GM19239 (cell line): ENCODE data around the gene IGF2R.

Experiments used
- DNase-seq: peaks from one replicate; pipeline ENCODE4 v3.0.0; 2011; ENCODE audit warnings: low spot score; ENCODE audit not compliant: insufficient read length
- FAIRE-seq: peaks from 2 replicates; lab custom pipeline; 2011; peaks lifted over from hg19 to GRCh38; lab: Jason Lieb, UNC

The IGF2R gene

DNA sequence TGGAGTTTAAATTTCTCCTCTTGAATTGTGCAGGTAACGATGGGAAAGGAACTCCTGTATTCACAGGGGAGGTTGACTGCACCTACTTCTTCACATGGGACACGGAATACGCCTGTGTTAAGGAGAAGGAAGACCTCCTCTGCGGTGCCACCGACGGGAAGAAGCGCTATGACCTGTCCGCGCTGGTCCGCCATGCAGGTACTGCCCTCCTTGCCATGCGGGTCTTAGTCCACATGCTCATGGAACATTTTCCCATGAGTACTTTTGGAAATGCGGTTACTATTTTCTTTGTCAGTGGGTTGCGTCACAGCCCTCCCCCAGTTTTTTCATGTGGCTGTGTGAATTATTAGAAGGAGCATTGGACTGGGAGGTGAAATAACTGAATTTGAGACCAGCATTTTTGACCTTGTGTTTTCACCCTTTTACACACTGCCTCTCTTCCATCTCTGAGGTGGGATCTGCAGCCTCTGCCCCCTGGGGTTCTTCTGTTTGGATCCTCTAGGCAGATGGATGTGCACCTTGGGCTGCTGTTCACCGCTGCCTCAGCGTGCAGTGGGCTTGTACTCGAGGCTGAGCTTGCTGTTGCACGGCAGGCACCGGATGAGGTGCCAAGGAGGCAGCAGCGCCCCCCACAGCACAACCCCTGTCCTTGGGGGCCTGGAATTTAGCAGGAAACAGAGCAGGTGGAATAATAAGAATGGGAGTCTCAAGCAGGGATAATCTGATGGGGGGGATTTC lies 71.8 kb downstream of the IGF2R start:
- FAIRE-seq (no peak), DNase-seq (no peak)

DNA sequence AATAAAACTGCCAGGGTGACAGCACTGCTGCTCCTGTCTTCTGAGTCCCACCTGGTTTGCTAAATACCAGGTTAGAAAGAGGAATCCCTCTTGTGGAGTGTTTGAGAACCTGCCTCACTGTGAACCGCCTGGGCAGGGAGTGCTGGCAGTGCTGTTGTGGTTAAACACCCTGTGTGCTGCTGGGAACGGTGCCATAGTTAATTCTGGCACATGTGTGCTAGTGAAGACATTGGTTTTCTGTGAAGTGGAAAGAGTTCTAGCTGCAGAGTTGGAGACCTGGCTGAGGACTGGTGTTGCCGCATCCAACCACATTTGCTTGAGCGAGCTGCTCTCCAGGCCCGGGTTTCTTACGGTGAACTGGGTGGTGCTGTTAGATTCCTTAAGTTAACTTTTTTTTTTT lies 72.7 kb downstream of the IGF2R start:
- no peak for FAIRE-seq

DNA sequence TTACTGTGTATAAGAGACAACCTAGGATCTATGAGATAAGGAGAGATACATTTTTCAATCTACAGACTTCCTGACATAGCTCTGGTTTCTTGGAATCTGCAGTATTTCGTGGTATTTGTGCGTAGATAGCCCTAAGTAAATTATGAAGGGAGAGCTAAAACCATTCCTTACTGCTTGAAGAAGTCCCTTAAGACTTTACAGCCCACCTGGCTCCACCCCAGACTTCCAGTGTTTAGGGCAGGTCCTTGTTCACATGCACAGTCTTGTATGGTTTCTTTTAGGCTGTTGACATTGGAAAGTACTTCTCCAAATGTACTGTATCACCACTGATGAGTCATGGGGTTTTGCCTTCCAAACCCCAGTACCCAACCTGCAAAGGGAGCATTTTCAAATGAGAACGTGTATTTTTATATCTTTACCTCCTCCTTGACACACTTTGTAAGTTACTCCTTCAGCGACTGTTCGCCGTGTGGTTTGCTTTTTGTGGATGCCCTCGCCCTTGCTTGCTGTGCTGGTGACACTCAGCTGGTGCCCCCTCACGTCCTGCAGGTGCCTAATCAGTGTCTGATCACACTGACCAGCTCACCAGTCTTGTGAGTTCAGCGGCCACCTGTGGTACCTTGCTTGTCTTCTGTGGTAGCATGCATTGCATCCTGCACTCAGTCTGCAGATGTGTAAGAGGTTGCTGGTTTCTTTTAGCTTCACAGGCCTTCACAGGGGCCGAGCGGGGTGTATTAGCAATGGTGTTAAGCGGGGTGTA lies 73.3 kb downstream of the IGF2R start:
- DNase-seq (no peak), FAIRE-seq (no peak)

More for the DNA sequence above, 72.7 kb downstream of the IGF2R start:
- no peak for DNase-seq

DNA sequence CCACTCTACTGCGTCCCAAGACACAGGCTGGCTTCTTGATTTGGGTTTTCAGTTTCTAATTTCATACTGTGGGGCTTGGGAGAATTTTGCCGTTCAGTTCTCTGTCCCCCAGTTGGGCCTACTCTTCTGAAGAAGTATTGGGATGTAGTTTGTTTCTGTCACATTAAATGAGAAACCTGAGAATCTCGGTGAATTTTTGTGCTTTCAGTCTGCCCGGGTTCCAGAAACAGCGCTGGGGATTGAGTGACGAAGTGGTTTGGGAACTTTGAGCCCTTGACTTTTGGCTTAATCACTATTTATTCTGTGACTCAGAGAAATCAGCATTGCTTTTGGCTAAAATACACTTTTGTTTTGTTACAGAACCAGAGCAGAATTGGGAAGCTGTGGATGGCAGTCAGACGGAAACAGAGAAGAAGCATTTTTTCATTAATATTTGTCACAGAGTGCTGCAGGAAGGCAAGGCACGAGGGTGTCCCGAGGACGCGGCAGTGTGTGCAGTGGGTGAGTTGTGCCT lies 74.0 kb downstream of the IGF2R start:
- FAIRE-seq, result no peak
- no peak for DNase-seq

DNA sequence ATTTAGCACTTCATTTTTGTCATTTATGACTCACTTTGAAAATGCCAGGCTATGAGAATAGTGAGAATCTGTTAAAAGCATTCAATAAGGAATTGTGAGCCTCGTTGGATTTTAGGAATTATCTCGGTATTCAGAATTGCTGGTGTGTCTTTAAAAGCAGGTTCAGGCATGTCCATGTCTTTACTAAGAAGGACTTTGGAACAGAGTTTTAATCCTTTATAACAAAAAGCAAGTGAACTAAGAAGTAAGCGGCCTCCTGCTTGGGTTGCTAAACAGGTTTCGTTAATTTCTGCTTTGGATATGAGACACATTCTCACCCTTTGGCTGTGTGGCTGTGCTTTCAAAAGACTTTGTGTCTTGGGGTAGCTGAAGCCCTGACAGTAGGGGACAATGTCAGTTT lies 74.9 kb downstream of the IGF2R start:
- FAIRE-seq (no peak), DNase-seq (no peak)

DNA sequence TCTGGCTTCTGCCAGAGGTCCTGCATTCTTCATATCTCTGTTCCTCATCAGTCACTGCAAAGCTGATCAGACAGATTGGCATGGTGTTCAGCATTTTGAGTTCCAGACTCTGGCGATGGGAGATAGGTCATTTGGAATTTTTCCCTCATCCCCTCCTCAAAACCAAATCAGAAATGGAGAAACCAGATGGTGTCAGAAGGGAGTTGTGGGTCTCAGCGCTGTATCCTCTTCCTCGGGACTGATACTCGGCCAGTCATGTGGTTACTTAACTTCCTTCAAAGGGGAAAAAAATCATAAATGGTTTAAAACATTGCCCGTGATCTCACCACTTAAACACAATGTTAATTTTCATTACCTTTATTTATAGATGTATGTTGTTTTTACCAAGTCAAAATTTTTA lies 75.8 kb downstream of the IGF2R start:
- DNase-seq (no peak), FAIRE-seq (no peak)

DNA sequence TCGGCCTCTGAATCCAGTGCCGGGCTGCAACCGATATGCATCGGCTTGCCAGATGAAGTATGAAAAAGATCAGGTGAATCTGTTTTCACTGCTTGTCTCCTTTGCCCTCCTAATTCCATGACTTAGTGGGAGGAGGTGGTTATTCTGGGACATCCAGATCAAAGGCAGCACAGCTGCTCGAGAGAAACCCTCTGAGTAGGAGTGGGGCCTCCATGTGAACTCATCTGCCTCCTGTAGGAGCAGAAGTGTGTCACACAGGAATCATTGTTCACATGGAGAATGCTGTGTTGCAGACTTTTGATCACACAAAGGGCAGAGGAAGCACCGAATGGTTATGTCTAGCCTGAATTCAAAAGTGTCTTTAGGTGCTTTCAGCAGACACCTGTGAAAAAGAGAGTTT lies 79.6 kb downstream of the IGF2R start:
- DNase-seq, result no peak
- FAIRE-seq, result no peak

DNA sequence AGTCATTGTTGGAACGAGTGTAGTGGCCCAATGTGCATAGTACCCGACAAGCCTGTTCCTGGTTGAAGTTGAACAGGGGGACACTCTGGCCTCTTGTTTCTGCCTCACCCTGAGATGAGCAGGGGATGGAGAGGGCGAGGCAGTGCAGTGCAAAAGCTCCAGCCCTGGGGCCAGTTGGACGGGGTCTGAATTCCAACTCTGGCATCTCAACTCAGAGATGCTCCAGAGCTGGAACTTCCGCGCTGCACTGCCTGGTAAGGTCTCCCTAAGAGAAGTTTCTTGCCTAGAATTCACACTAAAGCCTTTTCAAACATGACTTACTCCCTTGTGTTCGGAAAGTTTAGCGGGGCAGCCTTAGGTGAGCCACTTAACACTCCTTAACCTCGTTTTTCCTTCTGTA lies 80.5 kb downstream of the IGF2R start:
- DNase-seq (no peak), FAIRE-seq (no peak)

DNA sequence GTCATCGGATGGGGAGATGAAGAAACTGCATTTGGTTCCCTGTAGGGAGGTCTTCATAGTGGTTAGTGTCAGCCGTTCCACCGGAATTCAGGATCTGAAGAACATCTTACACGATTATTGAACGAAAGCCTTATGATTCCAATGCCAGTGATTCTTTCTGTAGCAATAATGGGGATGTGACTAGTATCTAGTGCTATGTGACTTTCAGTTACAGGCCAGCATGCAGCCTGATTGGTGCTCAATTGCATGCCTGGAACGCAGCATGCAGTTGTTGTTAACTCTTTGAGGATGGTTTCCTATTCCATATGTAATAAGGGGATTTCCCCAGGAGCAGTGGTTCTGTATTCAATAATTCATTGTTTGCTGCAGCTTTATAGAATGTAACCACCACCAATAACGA lies 81.1 kb downstream of the IGF2R start:
- no peak for FAIRE-seq

DNA sequence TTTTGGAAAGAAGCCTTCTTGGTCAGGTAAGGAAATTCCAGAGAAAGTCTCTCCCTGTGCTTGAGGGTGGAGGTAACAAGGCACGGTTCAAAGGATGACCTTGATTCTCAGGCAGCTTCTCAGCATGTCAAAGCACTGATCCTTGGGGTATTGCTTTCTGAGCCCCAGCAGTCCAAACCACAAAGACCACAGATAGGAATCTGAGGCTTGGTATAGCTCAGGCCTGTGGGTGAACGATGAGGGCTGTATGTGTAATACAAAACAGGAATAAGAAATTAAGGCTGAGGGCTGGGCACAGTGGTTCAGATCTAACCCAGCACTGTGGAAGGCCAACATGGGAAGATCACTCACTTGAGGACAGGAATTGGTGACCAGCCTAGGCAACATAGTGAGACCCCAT lies 82.5 kb downstream of the IGF2R start:
- DNase-seq, result no peak
- no peak for FAIRE-seq

More for the DNA sequence above, 81.1 kb downstream of the IGF2R start:
- DNase-seq, result no peak

DNA sequence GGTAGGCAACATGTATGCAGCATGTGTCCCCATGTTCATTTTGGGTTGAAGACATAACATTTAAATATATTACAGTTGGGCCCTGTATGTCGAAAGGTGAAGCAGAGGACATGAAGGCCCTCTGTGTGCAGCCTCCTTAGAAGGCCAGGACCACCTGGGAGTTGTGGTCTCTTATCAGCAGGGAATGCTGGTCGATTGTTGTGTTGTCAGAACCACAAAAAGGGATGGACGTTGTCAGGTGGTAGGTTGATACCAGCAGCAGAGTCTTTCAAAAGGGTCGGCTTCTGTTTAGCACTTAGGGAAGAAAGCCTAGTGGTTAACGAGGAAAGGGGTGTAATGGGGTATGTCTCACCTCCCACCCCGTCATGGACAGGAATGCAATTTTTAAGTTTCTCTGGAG lies 85.4 kb downstream of the IGF2R start:
- DNase-seq (no peak), FAIRE-seq (no peak)

DNA sequence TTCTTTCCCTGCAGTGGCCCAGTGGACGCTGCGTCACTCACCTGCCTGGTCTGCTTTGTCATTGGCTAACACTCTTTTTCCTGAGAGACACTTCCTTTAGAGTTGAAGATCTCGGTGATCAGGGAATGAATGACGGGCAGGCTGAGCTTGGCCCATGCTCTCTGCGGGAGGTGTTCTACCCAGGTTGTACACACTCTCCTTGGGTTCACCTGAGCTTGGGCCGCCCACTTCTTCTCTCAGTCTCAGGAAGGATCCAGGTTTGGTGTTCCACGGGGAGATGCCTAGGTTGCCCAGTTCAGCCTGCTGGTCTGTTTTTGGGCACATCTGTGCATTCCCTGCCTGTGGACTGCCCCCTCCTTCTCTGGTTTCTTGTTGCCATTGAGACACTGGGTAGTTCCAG lies 86.0 kb downstream of the IGF2R start:
- FAIRE-seq, result no peak
- DNase-seq, result no peak

DNA sequence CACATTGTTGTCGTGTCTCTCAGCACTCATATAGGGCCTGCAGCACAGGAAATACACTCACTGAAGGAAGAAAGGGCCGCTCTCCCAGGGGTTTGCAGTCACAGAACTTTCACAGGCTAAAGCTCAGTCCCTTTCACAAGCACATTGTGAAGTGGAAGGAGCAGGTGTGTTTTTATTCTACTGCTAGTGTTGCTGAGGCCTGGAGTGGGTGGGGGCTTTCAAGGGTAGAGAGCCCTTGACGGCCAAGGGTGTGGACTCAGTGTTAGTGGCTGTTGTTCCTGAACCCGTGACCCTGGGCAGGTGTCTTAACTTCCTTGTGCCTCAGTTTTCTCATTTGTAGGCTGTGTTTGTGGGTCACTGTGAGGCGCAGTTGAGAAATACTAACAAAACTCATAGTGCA lies 86.5 kb downstream of the IGF2R start:
- no peak for FAIRE-seq

DNA sequence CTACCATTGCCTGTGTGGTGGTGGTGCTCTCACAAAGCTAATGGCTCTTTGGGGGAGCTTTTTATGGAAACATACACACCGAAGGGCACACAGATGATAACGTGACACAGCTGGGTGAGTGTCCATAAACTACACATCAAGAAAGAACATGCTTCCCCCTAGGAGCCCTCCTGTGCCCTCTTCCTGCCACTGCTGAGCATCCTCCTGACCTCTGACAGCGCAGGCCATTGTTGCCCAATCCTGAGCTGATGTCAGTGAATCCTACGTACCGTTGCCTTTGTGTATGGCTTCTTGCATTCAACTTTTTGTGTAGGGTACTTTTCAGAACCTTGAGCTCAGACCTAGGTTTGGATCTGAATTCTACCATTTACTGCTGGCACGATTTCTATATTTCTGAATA lies 86.9 kb downstream of the IGF2R start:
- FAIRE-seq, result no peak
- DNase-seq, result no peak

More for the DNA sequence above, 86.5 kb downstream of the IGF2R start:
- DNase-seq, result no peak

DNA sequence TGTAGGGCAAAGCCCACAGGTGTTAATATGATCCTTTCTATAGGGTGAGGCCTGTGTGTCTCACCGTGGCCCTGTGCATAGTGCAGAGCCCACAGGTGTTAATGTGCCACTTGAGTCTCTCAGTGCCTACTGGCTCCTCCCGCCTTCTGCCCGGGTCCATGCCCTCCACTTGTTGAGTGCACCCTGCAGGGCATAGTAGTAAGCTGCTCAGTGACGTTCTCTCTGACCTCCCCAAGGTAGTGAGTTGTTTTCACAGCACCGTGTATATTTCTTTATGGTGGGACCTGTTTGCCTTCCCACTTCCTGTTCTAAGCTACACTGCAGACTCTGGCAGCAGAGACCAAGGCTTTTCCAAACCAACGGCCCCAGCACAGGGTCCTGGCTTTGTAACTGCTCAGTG lies 88.2 kb downstream of the IGF2R start:
- FAIRE-seq, result no peak
- no peak for DNase-seq

DNA sequence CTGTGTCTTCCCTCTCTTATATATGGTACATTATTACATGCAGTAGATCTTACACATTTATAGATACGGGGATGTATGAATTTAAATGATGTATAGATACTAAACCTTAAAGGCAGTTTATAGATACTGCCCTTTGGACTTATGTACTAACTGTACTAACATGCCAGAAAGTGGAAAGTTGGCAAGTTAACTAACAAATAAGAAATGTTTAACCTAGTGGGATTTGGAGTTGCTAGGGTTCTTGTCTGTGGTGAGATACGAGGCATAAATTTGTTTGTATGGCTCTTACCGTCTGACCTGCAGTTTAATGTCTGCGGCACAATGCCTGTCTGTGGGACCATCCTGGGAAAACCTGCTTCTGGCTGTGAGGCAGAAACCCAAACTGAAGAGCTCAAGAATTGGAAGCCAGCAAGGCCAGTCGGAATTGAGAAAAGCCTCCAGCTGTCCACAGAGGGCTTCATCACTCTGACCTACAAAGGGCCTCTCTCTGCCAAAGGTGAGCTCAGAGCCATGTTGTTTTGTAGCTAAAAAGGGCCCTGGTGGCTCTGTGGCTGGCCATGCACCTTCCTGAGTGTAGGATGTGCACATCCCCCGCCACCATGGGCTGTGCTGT lies 89.8 kb downstream of the IGF2R start:
- FAIRE-seq (no peak), DNase-seq (no peak)

DNA sequence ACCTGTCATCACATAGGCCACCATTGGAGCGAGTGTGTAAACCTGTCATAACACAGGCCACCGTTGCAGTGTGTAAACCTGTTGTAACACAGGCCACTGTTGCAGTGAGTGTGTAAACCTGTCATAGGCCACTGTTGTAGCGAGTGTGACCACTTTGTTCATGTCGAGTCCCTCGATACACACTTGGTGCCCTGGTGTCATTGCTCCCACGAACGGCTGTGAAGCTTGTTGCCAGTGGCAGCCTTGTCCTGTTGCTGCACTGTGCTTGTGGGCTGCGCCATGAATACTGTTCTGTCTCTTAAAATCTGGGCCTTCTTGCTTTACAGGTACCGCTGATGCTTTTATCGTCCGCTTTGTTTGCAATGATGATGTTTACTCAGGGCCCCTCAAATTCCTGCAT lies 91.3 kb downstream of the IGF2R start:
- DNase-seq (no peak), FAIRE-seq (no peak)

DNA sequence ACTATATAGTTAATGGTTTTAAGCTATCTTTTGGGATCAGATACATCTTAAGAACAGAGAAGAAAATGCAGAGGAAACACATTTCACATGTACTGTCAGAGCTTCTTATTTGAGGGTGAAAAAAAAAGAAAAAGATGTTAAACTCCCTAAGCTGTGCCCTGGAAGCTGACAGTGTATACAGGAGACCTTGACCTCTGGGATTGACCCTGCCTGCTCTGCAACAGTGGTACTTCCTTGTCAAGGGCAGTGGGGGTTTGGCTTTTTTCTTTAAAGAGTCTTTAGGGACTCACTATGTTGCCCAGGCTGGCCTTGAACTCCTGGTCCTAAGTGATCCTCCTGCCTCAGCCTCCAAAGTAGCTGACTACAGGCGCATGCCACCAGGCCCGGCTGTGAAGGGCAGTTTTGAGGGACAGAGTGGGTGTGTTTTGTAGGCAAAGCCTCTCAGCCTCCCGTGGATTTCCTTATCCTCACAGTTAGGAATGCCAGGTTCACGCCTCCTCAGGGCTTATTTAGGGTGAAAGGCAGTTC lies 92.1 kb downstream of the IGF2R start:
- FAIRE-seq, result no peak

DNA sequence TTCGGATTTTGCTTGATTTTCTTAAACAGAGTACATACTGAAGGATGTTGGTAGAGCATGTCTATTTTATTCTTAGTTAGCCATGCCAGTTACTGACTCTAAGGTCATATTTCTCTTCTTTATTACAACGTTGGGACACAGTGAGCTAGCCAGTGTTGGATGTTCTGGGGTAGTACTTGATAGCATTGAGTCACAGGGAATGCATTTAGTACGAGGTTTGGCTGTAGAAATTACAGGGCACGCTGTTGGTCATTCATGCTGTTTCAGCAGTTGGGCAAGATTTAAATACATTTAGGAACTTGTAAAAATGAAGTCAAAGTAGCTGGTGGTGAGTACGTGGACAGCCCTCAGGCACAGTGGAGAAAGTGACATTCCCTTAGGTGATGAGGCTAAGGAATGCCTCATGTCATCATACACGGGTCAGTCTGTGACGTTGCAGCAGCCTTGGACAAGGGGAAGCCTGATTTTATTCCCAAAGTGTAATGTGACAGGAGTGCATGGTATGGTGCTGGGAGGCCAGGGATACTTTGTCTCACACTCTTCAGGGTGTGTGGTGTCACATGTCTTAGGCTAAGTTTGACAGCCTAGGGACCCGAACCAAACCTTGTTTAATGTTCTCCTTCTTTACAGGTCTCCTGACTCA lies 95.0 kb downstream of the IGF2R start:
- FAIRE-seq, result no peak
- DNase-seq, result no peak

More for the DNA sequence above, 92.1 kb downstream of the IGF2R start:
- no peak for DNase-seq

DNA sequence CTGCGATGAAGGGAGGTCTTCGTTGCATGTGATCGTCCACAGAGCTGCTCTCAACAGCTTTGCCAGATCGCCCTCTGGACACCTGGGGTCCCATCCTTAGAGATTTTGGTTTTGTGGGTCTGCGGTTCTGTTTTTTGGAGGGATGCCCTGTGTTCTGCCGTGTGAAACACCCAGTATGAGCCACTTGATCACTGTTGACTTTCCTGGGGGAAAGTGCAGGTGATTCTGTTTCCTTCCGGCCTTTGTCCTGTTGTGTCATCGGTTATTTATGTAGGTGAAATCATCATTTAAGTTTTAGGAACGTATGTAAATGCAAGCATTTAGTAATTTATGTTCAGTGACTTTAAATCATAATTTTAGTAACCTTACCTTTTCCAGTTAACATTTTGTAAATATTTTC lies 96.3 kb downstream of the IGF2R start:
- no peak for FAIRE-seq
- DNase-seq, result no peak
